Esophagus muscularis mucosa (tissue), 4 donors: Measurements from ENCODE around the gene UBLCP1.

Experiments
- CTCF ChIP-seq, 3 experiments: fragments of 200-600 bp in 2 of 3; fragments of 450-650 bp in 1 of 3; sonication (generic) in 2 of 3; IDR thresholded peaks; one replicate each; pipeline ENCODE4 v1.5.1; 2017 to 2019; ENCODE audit warnings: antibody characterized with exemption in 3 of 3, mild to moderate bottlenecking in 2 of 3, moderate library complexity in 1 of 3
- EP300 ChIP-seq: sonication (generic); formaldehyde crosslinking; IDR thresholded peaks from one replicate; pipeline ENCODE4 v1.6.1; 2017; ENCODE audit warnings: antibody characterized with exemption
- POLR2AphosphoS5 ChIP-seq, 2 donors: sonication (generic); formaldehyde crosslinking; IDR thresholded peaks; one replicate each; pipeline ENCODE4 v1.6.1; 2017; ENCODE audit warnings: antibody characterized with exemption in 2 of 2

- TF ChIP-seq CTCF (IDR thresholded peaks at IDR 0.05), result no peak
- TF ChIP-seq POLR2AphosphoS5 (IDR thresholded peaks at IDR 0.05), result no peak
- no peak for TF ChIP-seq EP300
Measured at GRCh38 chr5:159274676-159275075, 11.6 kb downstream of the UBLCP1 start.
